SIG-M5 treated with dmso at 0.1 percent for 504 hours (cell line): ENCODE results near the gene TNFSF12.

ENCODE experiments used
- DNase-seq: peaks from one replicate; lab custom pipeline; 2025; ENCODE audit not compliant: unreplicated experiment; lab: John Stamatoyannopoulos, UW

Gene TNFSF12

DNA sequence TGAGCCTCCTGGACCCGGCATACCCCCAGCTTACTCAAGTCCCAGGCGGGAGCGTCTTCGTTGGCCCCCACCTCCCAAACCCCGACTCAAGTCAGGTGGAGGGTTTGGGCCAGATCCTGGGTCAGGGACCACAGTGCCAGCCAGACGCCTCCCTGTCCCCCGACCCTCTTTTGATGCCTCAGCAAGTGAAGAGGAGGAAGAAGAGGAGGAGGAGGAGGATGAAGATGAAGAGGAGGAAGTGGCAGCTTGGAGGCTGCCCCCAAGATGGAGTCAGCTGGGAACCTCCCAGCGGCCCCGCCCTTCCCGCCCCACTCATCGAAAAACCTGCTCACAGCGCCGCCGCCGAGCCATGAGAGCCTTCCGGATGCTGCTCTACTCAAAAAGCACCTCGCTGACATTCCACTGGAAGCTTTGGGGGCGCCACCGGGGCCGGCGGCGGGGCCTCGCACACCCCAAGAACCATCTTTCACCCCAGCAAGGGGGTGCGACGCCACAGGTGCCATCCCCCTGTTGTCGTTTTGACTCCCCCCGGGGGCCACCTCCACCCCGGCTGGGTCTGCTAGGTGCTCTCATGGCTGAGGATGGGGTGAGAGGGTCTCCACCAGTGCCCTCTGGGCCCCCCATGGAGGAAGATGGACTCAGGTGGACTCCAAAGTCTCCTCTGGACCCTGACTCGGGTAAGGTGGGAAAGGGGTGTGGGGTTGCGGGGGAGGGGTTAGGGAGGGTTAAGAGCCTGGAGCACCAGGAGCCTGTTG, 14.4 kb downstream of the TNFSF12 start:
- no peak for DNase-seq

DNA sequence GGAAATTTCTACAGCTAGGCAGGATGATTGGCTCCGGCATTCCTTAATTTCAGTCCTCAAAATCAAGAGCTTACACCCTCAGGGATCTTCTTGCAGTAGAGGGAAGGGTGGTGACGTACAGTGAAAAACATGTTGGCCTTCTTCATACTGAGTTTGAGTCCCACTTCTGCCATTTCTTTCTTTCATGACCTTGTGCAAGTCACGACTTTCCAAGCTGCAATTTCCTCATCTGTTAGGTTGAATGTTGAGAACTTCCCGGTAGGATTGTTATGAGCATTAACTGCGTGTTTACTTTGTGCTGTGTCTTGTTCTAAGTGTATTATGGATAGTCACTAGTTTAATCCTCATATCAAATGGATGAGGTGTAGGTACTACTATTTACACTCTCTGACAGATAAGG, 20.7 kb downstream of the TNFSF12 start:
- no peak for DNase-seq

DNA sequence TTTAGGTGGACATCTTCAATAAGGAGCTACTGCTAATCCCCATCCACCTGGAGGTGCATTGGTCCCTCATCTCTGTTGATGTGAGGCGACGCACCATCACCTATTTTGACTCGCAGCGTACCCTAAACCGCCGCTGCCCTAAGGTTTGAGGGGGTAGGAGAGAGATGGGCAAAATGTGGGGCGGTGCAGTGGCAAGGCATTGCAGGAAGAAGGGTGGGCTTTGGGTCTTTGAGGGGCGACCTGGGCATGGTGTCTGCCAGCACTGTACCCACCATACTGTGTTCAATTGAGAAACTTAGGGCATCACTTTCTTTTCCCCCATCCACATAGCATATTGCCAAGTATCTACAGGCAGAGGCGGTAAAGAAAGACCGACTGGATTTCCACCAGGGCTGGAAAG, 21.5 kb downstream of the TNFSF12 start:
- no peak for DNase-seq

DNA sequence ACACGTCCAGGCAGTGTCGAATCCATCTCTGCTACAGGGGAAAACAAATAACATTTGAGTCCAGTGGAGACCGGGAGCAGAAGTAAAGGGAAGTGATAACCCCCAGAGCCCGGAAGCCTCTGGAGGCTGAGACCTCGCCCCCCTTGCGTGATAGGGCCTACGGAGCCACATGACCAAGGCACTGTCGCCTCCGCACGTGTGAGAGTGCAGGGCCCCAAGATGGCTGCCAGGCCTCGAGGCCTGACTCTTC, 23.4 kb downstream of the TNFSF12 start:
- no peak for DNase-seq

DNA sequence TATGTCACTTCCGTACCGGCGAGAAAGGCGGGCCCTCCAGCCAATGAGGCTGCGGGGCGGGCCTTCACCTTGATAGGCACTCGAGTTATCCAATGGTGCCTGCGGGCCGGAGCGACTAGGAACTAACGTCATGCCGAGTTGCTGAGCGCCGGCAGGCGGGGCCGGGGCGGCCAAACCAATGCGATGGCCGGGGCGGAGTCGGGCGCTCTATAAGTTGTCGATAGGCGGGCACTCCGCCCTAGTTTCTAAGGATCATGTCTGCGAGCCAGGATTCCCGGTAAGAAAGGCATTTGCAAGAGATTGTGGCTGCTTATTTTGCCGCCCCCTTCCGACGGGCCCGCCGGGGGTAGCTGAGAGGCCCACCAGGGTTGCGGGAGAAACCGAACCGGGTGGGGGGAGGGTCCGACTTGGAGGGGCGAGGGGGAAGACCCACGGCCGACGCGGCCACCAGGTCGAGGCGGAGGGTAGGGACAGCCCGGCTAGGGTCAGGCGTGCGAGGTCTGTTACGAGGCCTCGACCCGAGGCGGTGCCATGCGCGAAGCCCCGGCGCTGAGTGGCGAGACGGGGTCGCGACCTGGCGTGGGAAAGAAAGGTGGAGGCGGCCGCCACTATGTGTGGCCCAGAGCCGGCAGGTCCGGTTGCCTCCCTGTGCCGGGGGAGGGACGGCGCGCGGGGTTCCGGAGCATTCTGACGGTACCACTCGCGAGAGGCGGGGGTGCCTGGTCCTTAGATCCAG, 23.9 kb downstream of the TNFSF12 start:
- DNase-seq, result peak; percentile 97

DNA sequence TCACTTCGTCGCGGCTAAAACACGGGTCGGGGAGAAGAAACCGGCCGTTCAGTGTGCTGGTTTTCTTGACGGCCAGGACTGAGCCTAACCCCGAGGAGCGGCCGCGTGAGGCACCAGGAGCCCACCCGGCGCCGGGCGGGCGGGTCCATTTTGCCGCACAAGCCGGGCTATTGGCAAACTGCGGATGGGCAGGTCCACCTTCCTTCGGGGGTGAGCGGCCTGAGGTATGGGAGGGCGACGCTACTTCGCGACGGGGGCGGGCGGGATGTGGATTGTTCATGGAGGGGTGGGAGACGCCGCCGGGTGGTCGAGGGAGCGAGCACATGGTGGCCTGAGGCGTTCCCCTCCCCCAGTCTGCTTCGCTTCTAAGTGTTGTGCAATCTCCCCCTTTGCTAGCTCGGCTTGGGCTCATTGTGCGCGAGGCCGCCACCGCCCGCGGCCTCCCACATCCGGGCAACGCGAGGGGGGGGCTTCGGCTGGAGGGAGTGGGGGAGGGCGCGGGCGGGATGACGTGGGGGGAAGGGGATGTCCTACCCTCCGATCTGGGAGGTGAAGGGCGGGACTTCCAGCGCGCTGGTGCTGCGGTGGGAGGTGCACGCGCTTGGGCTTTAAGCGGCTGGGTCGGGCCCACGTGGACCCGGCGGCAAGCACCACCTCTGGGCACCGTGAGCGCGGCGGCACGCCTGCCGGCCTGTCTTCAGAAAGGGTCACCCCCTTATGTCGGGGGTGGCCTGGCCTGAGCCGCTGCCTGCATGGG, 24.6 kb downstream of the TNFSF12 start:
- peak; percentile 92 for DNase-seq

DNA sequence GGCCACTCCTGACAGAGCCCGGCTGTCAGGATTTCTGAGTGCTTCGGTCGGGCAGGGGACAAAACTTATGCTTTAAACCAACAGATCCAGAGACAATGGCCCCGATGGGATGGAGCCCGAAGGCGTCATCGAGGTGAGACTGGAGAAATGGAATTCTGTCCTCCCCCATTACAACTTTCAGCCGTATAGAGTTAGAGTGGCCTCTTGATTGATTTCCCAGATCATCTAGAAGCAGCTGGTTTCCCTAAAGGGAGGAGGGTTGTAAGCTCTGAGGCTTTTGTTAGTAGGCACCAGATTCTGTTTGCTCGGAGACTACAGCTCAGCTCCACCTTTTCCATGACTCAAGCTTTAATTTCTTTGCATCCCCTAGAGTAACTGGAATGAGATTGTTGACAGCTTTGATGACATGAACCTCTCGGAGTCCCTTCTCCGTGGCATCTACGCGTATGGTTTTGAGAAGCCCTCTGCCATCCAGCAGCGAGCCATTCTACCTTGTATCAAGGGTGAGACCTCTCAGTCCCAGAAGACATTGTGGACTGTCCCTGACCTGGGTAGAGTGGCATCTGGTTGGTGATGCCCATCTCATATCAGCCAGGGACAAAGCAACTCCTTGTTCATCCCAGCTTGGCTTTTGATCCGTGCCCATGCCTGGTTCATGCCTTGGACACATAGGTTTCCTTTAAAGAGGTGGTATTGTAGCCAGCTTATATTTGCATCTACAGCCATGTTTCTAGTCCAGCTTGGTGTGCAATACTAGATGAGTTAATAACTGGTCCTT, 25.5 kb downstream of the TNFSF12 start:
- no peak for DNase-seq

DNA sequence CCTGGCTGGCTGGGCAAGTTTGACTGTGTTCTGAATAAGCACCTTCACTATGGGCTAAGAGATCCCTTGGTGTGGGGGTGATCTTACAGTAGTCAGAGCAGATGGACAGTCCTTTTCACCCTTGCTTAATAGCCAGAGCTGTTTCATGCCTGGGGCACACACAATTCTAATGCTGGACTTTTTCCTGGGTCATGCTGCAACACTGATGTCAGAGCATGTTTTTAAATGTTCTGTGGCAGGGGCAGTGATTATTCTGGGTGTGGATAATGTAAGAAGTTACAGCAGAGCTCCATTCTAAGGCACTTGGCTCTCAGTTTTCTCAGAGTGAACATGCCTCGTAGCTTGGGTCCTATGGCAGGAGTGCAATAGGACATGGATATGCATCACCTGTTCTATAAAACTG, 26.6 kb downstream of the TNFSF12 start:
- no peak for DNase-seq

DNA sequence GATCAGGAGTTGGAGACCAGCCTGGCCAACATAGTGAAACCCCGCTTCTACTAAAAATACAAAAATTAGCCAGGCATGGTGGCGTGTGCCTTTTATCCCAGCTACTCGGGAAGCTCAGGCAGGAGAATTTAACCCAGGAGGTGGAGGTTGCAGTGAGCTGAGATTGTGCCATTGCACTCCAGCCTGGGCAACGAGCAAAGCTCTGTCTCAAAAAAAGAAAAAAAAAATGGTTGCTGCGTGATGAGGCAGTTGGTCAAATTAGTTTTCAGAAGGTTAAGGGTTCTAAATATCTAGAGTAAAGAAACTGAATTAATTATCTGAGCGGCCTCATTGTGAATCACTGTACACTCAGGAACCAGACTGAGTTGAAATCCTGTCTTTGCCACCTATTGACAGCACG, 27.1 kb downstream of the TNFSF12 start:
- DNase-seq, result no peak

DNA sequence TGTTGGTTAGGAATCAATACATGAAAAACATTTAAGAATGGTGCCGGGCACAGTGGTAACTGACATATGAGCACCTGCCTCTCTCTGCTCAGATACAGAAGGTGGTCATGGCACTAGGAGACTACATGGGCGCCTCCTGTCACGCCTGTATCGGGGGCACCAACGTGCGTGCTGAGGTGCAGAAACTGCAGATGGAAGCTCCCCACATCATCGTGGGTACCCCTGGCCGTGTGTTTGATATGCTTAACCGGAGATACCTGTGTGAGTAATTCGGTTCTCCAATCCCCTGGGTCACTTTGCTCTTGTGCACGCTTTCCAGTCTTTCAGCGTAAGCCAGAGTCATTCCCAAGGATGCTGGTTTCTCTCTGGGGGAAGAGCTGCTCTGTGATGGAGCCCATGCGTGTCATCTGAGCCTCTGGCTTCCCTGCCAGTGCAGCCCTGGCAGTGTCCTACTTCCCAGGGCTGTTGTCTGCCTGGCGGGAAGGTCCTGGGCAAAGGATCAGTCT, 27.6 kb downstream of the TNFSF12 start:
- DNase-seq, result no peak

DNA sequence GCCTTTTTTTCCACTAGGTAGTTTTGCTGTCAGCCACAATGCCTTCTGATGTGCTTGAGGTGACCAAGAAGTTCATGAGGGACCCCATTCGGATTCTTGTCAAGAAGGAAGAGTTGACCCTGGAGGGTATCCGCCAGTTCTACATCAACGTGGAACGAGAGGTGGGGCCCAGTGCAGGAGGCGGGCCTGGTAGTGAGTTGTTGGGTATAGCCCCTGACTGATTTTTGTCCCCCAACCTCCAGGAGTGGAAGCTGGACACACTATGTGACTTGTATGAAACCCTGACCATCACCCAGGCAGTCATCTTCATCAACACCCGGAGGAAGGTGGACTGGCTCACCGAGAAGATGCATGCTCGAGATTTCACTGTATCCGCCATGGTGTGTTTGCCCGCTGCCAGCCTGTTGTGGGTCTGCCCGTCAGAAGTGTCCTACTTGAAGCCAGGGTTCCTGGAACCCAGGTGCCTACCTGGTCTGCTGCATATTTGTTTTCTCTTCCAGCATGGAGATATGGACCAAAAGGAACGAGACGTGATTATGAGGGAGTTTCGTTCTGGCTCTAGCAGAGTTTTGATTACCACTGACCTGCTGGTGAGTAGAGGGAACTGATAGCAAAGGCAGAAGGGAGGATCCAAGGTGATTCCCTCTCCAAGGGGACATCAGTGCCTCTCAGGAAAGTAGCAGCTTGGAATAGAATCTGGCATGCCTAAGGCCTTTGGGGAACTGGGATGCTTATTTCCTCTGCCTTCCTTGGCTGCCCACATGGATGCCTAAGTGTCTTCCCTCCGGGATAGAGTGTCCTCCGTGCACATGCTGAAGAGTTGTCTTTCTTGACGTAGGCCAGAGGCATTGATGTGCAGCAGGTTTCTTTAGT, 28.7 kb downstream of the TNFSF12 start:
- no peak for DNase-seq

DNA sequence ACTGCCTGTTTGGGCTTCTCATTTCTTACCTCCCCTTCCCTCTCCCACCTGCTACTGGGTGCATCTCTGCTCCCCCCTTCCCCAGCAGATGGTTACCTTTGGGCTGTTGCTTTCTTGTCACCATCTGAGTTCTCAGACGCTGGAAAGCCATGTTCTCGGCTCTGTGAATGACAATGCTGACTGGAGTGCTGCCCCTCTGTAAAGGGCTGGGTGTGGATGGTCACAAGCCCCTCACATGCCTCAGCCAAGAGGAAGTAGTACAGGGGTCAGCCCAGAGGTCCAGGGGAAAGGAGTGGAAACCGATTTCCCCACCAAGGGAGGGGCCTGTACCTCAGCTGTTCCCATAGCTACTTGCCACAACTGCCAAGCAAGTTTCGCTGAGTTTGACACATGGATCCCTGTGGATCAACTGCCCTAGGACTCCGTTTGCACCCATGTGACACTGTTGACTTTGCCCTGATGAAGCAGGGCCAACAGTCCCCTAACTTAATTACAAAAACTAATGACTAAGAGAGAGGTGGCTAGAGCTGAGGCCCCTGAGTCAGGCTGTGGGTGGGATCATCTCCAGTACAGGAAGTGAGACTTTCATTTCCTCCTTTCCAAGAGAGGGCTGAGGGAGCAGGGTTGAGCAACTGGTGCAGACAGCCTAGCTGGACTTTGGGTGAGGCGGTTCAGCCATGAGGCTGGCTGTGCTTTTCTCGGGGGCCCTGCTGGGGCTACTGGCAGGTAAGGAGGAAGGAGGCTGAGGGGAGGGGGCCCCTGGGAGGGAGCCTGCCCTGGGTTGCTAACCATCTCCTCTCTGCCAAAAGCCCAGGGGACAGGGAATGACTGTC, 30.4 kb downstream of the TNFSF12 start, which contains the start of gene CD68:
Gene CD68 (plus strand): TSS at position 638 of the 833 bp plus-strand sequence. CDS start 40 bp downstream, at position 678.
- DNase-seq, result peak; percentile 99

DNA sequence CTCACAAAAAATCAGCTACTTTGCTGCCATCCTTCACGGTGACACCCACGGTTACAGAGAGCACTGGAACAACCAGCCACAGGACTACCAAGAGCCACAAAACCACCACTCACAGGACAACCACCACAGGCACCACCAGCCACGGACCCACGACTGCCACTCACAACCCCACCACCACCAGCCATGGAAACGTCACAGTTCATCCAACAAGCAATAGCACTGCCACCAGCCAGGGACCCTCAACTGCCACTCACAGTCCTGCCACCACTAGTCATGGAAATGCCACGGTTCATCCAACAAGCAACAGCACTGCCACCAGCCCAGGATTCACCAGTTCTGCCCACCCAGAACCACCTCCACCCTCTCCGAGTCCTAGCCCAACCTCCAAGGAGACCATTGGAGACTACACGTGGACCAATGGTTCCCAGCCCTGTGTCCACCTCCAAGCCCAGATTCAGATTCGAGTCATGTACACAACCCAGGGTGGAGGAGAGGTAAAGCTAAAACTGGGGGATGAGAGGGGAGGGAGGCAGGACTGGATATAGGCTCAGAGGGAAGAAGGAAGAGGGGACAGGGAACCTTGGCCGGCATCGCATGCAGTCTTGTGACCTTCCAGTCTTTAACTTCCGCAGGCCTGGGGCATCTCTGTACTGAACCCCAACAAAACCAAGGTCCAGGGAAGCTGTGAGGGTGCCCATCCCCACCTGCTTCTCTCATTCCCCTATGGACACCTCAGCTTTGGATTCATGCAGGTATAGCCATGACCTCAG, 31.2 kb downstream of the TNFSF12 start:
- peak; percentile 75 for DNase-seq

DNA sequence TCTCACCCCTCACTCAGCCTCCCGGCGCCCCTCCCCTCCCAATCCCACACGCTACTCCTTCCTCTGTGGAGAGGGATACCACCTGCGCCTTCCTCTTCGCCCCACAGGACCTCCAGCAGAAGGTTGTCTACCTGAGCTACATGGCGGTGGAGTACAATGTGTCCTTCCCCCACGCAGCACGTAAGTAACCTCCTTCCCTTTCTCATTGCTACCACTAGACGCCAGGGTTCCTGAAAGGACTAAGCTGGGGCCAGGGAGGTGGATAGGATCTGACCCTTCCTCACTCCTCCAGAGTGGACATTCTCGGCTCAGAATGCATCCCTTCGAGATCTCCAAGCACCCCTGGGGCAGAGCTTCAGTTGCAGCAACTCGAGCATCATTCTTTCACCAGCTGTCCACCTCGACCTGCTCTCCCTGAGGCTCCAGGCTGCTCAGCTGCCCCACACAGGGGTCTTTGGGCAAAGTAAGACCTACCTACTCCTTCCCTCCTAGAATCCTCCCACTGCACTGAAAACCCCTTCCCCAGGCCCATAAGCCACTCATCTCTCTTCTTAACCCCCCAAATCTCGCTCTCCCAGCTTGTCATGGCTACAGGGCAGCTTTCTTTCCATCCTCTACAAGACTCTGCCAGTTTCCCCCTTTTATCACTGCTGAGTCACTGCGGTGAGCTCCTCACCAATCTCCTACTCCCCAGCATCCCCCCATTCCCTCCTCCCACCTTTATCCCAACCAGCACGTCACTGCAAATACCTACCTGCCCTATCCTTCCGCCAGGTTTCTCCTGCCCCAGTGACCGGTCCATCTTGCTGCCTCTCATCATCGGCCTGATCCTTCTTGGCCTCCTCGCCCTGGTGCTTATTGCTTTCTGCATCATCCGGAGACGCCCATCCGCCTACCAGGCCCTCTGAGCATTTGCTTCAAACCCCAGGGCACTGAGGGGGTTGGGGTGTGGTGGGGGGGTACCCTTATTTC, 32.0 kb downstream of the TNFSF12 start:
- DNase-seq, result no peak

DNA sequence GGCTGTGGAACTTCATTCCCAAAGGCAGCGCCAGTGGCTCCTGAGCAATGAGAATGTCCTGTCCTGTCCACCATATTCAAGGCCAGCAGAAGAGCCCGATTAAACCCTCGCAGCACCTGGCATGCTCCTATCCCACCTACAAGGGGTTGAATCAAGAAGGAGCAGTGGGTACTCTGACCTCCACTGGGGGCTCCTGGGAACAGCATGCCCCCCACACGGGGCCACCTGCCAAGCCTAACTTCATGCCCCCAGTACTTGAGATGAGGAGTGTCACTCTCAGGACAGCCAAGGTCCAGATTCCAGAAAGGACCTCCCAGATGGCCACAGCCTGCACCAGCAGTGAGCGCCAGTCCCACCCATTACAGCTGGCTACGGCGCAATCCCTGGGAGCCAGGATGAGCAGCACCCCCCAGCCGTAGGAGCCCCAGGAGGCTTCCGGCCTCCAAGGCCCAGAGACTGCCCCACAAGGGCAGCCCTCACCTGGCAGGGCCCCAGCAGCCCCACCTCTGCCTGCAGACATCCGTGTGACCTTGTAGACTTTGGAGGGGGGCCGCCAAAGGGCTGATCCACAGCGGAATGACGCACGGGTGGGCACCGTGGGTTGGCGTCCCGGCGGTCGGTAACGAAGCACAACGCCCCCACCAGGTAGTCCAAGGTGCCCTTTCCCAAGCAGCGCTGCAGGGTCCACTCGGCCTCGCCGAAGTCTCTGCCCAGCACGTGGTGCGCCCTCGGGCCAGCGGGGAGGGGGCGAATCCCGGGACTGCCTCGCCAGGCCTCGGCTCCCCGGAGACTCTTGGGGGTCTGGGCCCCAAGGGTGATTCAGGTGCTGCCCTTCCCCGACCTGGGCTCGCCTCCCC, 33.8 kb downstream of the TNFSF12 start:
- no peak for DNase-seq
